PC-3 (cell line): ENCODE measurements around the gene TNFSF10.

Experiments used
- EZH2 ChIP-seq: fragments of 300-600 bp; sonication (generic); IDR thresholded peaks from one replicate; pipeline ENCODE4 v1.6.1; 2017; ENCODE audit warnings: antibody characterized with exemption, mild to moderate bottlenecking, low read length; ENCODE audit not compliant: unreplicated experiment
- EZH2phosphoT487 ChIP-seq: fragments of 300-600 bp; sonication (generic); IDR thresholded peaks from 2 replicates; pipeline ENCODE4 v1.6.1; 2018; ENCODE audit warnings: mild to moderate bottlenecking, antibody characterized with exemption, low read length, borderline replicate concordance
- TF ChIP-seq, protein P1 (sequence below): fragments of 300-600 bp; sonication (generic); conservative IDR thresholded peaks from 2 replicates; pipeline ENCODE4 v1.5.1; 2017; ENCODE audit warnings: antibody characterized with exemption, low read depth, mild to moderate bottlenecking, low read length

GRCh38 chr3:172536505-172536904 lies 13.3 kb upstream of the TNFSF10 start:
- TF ChIP-seq, protein P1, sequence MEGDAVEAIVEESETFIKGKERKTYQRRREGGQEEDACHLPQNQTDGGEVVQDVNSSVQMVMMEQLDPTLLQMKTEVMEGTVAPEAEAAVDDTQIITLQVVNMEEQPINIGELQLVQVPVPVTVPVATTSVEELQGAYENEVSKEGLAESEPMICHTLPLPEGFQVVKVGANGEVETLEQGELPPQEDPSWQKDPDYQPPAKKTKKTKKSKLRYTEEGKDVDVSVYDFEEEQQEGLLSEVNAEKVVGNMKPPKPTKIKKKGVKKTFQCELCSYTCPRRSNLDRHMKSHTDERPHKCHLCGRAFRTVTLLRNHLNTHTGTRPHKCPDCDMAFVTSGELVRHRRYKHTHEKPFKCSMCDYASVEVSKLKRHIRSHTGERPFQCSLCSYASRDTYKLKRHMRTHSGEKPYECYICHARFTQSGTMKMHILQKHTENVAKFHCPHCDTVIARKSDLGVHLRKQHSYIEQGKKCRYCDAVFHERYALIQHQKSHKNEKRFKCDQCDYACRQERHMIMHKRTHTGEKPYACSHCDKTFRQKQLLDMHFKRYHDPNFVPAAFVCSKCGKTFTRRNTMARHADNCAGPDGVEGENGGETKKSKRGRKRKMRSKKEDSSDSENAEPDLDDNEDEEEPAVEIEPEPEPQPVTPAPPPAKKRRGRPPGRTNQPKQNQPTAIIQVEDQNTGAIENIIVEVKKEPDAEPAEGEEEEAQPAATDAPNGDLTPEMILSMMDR = no peak
- TF ChIP-seq EZH2 = no peak
- no peak for TF ChIP-seq EZH2phosphoT487
